ENCODE measurements around the gene SLC2A3.
"Not testable (repeated sequence)": the region's sequence is repeated elsewhere in the genome, so short reads cannot be mapped to it uniquely, and the experiment has no call there.

The SLC2A3 gene

GRCh38 chr12:7923241-7924236, 12.4 kb downstream of the SLC2A3 start:
- peaks cover 9% of the 10 kb centered on the region for H3K36me3 ChIP-seq (ENCODE audit: control insufficient read depth, insufficient read depth, low read length)
- DNase-seq (ENCODE audit: extremely low read depth, insufficient read length) = no peak
- no peak for TF ChIP-seq CTCF (IDR thresholded peaks at IDR 0.05; ENCODE audit: insufficient read depth, low read length, poor library complexity, severe bottlenecking)
- no peaks in the 10 kb centered on the region for H3K27me3 ChIP-seq (replicated peaks; ENCODE audit: control insufficient read depth, insufficient read depth, low read length)
- no peak overlapping the region for H3K4me3 ChIP-seq (replicated peaks; ENCODE audit: low read depth, low read length)

GRCh38 chr12:7921181-7921580, 14.8 kb downstream of the SLC2A3 start:
- not testable (repeated sequence) for H3K4me3 ChIP-seq (replicated peaks; ENCODE audit: low read depth, low read length); DNase-seq (ENCODE audit: extremely low read depth, insufficient read length); H3K27me3 ChIP-seq (replicated peaks; ENCODE audit: control insufficient read depth, insufficient read depth, low read length); H3K36me3 ChIP-seq (ENCODE audit: control insufficient read depth, insufficient read depth, low read length)

GRCh38 chr12:7918268-7918590, 17.8 kb downstream of the SLC2A3 start:
- H3K4me3 ChIP-seq (replicated peaks; ENCODE audit: low read depth, low read length); H3K27me3 ChIP-seq (replicated peaks; ENCODE audit: control insufficient read depth, insufficient read depth, low read length); DNase-seq (ENCODE audit: extremely low read depth, insufficient read length); H3K36me3 ChIP-seq (ENCODE audit: control insufficient read depth, insufficient read depth, low read length): not testable (repeated sequence)

- Histone ChIP-seq H3K36me3 (ENCODE audit: control insufficient read depth, insufficient read depth, low read length) (peaks cover 2% of the 10 kb centered on the region), H3K27me3 (replicated peaks; ENCODE audit: control insufficient read depth, insufficient read depth, low read length) (no peaks in the 10 kb centered on the region), H3K4me3 (replicated peaks; ENCODE audit: low read depth, low read length) (no peak overlapping the region)
- TF ChIP-seq CTCF (IDR thresholded peaks at IDR 0.05; ENCODE audit: insufficient read depth, low read length, poor library complexity, severe bottlenecking) = no peak
- DNase-seq (ENCODE audit: extremely low read depth, insufficient read length) = no peak
These were observed 18.4 kb downstream of the SLC2A3 start for GRCh38 chr12:7917392-7918267.

GRCh38 chr12:7916936-7917335, 19.1 kb downstream of the SLC2A3 start:
- Histone ChIP-seq H3K27me3 (replicated peaks; ENCODE audit: control insufficient read depth, insufficient read depth, low read length) (no peaks in the 10 kb centered on the region), H3K4me3 (replicated peaks; ENCODE audit: low read depth, low read length) (no peak overlapping the region), H3K36me3 (ENCODE audit: control insufficient read depth, insufficient read depth, low read length) (peaks cover under 1% of the 10 kb centered on the region)
- no peak for TF ChIP-seq CTCF (IDR thresholded peaks at IDR 0.05; ENCODE audit: insufficient read depth, low read length, poor library complexity, severe bottlenecking)
- no peak for DNase-seq (ENCODE audit: extremely low read depth, insufficient read length)

- Histone ChIP-seq H3K4me3 (replicated peaks; ENCODE audit: low read depth, low read length) (no peak overlapping the region), H3K27me3 (replicated peaks; ENCODE audit: control insufficient read depth, insufficient read depth, low read length) (no peaks in the 10 kb centered on the region), H3K36me3 (ENCODE audit: control insufficient read depth, insufficient read depth, low read length) (no peaks in the 10 kb centered on the region; the same call in 1 of the 2 replicates)
- DNase-seq (ENCODE audit: extremely low read depth, insufficient read length) = no peak
- no peak for TF ChIP-seq CTCF (IDR thresholded peaks at IDR 0.05; ENCODE audit: insufficient read depth, low read length, poor library complexity, severe bottlenecking)
These were observed 20.2 kb downstream of the SLC2A3 start for GRCh38 chr12:7915661-7916403.

GRCh38 chr12:7910106-7910505, 25.9 kb downstream of the SLC2A3 start:
- DNase-seq (ENCODE audit: extremely low read depth, insufficient read length); H3K27me3 ChIP-seq (replicated peaks; ENCODE audit: control insufficient read depth, insufficient read depth, low read length); H3K4me3 ChIP-seq (replicated peaks; ENCODE audit: low read depth, low read length); H3K36me3 ChIP-seq (ENCODE audit: control insufficient read depth, insufficient read depth, low read length): not testable (repeated sequence)
